Nucleus accumbens (tissue), 56 donors: ENCODE data around the gene PLEK2.
"Not testable (repeated sequence)": the region's sequence is repeated elsewhere in the genome, so short reads cannot be mapped to it uniquely, and the experiment has no call there.

ENCODE experiments used
- DNase-seq, 56 donors: peaks; one replicate each; lab custom pipeline; 2025; lab: John Stamatoyannopoulos, UW

The PLEK2 gene, protein sequence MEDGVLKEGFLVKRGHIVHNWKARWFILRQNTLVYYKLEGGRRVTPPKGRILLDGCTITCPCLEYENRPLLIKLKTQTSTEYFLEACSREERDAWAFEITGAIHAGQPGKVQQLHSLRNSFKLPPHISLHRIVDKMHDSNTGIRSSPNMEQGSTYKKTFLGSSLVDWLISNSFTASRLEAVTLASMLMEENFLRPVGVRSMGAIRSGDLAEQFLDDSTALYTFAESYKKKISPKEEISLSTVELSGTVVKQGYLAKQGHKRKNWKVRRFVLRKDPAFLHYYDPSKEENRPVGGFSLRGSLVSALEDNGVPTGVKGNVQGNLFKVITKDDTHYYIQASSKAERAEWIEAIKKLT

DNA sequence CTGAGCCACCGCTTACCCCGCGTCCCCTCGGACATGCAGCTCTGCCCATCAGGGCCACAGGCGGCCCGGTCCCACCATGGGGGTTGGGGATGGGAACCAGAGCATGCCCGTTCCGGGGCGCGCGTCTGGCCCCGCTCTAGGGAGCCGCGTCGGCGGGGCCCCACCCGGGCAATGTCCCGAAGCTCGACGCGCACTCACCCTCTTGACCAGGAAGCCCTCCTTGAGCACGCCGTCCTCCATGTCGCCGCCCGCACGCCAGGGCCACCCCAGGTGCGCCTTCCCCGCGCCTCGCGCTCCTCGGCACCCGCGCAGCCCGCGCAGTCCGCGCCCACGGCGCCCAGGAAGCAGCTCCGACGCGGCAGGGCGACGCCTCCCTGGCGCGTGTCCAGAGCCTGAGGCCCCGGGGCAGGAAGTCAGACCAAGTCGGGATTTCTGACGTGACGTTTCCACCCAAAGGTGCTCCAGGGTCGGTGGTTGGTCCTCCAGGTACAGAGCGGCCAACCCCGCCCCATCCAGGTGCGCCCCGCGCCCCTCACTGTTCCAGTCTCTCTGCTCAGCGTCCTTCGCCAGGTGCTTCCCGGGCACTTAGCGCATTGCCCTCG lies at the start of gene PLEK2:
Gene PLEK2 (minus strand): TSS at position 346 of the 602 bp plus-strand sequence. CDS start 106 bp downstream, at position 240.
- DNase-seq, result no peak

DNA sequence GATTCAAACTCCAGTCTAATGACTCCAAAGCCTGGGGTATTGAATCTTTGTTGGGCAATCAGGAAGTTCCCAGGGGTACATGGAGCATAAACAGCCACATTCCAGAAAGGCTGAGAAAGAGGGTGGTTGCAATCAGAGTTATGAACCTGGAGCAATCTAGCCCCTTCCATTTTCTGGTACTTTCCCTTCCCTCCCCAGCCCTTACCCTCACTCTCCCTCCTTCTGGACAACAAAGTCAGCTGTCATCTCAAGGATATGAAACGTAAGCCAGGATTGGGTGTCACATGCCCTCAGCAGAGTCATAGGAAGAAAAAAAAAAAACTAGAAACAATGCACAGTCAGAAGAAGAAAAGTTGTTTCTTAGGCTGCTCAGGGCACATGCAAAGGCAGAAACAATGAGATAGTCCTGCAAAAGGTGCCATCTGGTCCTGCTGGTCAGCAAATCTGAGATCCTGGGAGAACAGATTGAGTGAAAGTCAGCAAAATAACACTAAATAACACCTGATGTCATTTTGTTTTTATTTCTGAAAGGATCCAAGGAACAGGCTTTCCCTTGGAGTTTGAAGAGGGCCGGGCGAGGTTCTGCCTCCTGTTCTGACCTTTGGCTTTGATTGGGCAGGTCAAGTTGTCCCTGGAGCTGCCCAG lies 49.5 kb upstream of the PLEK2 start:
- no peak for DNase-seq

DNA sequence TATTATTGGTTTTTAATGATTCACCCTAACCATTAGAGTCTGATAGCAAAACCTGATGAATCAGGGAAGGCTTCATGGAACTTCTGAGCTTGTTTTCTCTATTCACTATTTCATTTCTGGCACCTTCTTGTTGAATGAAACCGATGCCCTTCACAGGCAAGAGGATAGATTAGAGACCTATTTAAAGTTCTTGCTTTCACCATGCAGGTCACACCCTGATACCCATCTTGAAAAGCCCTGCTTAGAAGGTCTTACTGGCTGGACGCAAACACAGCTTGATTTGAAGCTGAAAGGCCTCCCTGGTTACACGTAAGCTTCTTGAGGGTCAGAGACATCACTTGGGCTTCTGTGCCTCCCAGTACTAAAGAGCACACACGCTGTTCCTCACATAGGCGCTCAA lies 47.4 kb upstream of the PLEK2 start:
- no peak for DNase-seq

DNA sequence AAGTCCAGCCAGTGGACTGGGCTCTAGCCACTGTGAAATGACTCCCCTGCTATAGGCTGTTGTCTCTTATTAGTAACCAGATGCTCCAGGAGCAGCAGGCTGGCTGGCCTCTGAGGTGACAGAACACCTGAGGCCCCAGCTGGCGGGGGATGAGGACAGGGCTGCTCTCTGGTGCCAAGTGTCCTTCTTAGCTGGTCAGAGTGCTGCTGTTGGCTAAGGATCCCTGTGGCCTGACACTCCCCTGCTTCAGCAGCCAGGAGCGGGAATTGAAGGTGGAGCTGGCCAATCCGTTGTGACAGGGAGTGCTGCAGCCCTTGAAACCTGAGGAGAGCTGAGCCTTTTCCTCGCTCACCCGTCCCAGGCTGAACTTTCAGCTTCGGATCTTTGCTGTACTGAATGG lies 45.8 kb upstream of the PLEK2 start:
- DNase-seq, result no peak

DNA sequence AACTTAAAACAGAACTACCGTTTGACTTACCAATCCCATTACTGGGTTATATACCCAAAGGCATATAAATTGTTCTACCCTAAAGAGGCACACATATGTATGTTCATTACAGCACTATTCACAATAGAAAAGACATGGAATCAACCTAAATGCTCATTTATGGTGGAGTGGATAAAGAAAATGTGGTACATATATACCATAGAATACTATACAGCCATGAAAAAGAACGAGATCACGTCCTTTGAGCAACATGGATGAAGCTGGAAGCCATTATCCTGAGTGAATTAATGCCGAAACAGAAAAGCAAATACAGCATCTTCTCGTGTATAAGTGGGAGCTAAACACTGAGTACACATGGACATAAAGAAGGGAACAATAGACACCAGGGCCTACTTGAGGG lies 44.8 kb upstream of the PLEK2 start:
- no peak for DNase-seq

DNA sequence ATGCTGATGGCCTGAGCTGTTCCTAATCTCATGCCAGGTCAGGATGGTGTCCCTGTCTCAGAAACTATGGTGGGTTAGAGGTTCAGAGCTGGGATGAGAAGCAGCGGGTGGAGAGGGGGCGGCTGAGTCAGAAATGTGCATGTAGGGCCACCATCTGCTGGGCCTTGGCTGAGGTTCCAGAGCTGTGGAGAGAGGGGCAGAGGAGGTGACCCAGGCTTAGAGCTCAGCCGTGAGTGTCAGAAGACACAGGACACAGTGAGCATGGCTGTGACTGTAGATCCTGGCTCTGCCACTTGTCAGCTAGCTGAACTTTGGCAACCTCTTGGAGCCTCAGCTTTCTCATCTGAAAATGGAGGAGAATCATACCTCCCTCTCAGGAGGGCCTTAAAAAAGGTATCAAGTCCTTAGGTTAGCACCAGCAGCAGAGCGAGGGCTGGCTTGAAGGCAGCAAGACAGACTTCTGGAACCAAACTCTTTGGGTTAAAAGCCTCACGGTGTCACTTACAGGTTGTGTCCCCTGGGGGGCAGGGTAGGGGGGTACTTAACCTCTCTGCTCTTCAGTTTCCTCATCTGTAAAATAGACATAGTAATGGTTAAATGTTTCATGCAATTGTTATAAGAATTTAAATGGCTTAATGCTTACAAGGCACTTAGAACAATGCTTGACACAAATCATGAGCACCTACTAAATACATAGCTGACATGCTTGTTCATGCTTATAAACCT lies 41.8 kb upstream of the PLEK2 start:
- DNase-seq, result no peak

DNA sequence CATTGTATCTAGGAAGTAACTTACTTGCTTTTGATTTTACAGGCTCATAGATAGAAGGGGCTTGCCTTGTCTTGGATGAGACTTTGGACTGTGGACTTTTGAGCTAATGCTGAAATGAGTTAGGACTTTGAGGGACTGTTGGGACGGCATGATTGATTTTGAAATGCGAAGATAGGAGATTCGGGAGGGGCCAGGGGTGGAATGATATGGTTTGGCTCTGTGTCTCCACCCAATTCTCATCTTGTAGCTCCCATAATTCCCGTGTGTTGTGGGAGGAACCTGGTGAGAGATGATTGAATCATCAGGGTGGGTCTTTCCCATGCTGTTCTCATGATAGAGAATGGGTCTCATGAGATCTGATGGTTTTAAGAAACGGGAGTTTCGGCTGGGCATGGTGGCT lies 39.7 kb upstream of the PLEK2 start:
- not testable (repeated sequence) for DNase-seq

DNA sequence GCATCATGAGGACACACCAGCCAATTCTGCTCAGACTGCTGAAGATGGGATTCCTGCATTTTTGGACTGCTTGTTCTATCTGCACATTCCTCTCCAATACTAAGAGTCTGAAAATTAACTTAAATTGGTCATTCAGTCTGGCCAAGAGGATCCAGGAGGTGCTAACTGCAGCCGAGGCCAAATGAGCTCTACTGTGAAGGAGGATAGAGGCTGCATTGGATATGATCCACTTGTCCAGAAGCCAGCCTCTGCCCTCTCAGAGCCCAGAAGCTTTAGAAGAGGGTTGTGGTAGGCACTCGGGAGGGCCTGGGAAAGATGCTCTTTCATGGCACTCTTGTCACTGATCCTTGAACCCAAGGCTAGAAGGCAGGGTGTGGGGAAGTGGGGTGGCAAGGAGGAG lies 37.1 kb upstream of the PLEK2 start:
- peak in 3 of 56 donors; percentile 11 to 19 (median 16) for DNase-seq

DNA sequence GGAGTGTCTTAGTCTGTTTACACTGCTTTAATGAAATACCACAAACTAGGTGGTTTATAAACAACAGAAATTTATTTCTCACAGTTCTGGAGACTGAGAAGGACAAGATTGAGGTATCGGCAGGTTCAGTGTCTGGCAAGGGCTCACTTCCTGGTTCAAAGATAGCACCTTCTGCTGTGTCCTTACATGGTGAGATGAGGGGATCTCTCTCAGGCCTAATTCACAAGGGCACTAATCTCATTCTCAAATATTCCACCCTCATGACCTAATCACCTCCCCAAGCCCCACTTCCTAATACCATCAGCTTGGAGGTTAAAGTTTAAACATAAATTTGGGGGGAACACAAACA lies 35.0 kb upstream of the PLEK2 start:
- DNase-seq, result no peak

DNA sequence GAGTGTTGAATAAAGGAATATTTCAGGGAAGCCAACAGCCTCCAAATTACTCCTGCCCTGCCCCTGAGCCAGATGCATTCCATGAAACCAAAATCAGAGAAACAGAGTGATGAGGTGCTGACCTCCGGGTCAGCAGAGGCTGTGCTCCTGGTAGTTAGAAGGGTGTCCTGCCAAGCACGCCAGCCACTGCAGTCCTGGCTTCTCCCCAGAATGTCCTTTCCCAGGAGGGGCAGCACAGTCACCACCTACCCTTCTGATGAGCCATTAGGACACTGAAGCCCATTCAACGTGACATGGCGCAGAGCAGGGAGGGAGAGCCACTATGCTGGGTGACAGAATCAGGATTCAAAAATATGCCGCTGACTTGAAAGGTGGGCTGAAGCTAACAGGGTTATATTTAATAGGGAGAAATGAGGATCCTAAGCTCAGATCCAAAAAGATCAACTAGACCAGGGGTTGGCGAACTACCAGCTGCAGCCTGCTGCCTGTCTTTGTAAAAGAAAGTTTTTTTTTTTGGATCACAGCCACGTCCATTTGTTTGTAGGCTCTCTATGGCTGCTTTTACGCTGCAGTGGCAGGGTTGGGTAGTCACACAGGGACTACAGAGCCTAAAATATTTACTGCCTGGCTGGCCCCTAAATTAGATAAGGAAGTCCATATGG lies 34.5 kb upstream of the PLEK2 start:
- peak in 11 of 56 donors; percentile 7 to 46 (median 13) for DNase-seq

DNA sequence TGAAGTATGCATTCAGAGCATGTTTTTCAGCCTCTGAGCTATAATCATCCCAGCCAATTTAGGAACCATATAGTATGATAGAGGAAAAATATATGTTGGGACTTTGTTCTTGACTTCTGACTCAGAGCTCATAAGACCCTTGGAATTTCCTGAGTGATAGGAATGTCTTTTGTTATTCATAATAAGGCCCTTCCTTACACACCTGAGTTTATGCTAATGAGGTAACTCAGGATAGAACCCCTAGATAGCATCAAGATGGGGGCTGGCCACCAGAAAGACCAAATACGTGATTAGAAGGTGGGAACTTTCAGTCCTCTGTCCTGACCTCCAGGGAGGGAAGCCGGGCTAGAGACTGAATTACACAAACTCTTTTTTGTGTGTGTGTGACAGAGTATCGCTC lies 32.4 kb upstream of the PLEK2 start:
- no peak for DNase-seq

DNA sequence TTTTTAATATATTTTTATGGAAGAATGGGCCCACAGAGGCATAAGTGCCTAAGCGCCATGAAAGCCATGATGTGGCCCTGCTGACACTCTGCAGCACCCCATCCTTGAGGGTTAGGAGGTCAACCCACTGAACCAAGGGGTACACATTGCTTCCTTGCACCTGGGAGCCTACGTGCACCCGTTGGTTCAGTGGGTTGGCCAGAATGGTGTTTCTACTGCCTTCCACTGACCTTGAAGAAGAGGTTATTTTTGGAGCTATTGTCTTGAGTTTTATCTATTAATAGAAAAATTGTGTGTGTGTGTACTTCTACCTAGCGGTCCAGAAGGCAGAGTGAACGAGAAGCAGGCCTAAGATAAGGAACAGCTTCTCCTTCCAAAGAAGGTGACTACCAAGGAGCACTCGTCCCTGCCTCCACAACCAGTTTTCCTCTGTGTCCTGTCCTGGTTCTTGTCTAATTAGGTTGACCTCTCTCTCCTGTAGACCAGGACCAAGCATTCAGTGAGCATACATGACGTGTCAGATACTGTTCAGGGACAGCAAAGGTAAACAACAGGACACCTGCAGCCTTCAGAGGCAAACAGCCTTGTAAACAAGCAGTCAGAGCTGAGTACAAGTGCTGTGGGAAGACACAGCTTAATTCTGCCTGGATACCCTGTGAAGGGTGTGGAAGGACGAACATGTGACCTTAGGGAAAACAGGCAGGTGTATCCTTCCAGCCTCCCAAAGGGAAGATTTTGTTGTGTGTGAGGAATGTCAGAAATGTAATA lies 30.4 kb upstream of the PLEK2 start:
- no peak for DNase-seq

DNA sequence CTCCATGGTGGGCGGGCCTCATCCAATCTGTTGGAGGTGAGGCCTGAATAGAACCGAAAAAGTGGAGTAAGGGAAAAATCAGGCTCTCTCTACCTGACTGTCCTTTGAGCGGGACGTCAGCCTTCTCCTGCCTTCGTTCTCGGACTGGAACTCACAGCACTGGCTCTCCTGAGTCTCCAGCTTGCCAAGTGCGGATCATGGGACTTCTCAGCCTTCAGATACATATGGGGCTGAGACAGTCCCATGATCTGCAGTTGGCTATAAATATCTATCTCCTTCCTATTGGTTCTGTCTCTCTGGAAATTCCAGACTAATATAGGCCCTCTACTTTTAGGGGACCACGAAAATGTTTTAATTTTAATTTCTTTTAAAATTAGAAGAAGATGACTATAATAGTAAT lies 29.7 kb upstream of the PLEK2 start:
- DNase-seq, result no peak

DNA sequence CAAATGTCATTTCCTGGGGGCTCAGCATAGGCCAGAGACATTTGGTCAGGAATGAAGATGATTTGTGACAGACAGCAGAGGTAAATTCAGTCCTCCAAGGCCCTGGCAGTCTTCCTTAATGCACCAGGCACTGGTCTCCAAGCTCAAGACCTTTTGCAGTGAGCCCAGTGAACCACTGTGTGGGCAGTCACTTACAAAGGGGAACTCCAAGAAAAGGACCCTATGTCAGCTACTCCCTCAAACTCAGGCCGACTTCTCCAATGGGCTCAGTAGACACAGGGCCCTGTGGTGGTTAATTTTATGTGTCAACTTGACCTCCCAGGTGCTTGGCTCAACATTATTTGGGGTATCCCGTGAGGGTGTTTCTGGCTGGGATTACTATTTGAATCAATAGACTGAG lies 29.3 kb upstream of the PLEK2 start:
- DNase-seq, result no peak

DNA sequence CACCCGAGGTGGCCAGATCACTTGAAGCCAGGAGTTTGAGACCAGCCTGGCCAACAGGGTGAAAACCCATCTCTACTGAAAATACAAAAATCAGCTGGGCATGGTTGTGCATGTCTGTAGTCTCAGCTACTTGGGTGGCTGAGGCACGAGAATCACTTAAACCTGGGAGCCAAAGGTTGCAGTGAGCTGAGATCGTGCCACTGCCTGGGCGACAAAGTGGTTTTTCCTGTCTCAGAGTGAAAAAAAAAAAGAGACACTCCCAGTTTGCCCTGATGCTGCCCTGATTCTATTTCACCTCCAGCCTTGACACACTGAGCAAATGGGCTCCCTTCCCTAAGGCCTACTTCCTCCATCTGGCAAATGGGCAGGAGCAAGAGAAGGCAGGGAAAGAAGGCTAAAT lies 28.5 kb upstream of the PLEK2 start:
- DNase-seq, result no peak

DNA sequence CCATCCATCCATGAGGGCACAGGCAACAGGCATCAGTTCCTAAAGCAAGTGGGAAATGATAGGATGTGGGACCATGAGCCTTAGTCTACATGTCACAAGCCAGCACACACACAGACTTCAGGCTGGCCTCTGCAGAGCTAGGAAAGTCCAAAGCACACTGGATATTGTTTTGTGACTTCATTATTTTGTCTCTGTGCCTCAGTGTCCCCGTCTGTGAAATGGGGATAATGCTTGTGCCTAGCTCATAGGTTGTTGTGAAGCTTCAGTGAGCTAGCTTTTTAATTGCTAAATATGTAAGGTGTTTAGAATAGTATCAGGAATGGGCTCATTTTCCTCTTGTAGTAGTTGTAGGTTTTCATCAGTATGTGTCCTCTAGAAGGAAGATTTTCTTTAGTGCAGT lies 27.0 kb upstream of the PLEK2 start:
- no peak for DNase-seq

DNA sequence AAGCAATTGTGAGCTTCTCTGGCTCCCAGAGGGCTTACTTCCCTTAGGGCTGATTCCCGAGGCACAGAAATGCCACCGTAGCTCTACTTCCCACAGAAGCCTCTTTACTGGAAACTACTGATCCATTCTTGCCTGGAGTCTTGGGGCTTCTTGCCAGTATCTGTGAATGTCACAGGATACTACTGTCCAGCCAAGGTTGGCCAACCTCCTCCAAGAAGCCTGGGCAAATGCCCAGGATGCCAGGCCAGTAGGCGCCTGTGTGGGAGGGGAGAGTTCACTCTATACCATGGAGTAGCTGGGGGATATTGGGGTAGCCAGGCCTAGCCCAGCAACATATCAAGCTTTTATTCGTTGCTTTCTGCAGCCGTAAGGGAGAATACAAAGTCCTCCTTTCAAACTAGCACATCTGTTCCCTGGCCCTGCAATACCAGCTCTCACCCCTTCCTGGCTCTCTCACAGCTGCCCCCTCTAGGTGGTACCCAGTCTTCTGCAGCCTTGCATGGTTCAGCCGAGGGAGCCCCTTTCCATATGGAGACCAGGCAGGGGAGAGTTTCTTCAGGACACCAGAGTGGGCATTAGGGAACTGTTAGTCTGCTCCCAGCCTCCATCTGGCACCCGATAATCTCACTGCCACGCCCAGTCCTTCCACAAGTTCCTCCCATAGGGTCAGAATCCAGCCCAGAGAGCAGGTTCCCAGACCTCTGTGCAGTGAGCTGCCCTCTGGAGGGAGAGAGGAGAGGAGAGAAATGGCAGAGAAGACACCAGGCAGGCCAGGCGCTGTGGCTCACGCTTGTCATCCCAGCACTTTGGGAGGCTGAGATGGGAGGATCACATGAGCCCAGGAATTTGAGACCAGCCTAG lies 24.3 kb upstream of the PLEK2 start:
- DNase-seq, result peak in 29 of 56 donors; percentile 4 to 62 (median 21)

DNA sequence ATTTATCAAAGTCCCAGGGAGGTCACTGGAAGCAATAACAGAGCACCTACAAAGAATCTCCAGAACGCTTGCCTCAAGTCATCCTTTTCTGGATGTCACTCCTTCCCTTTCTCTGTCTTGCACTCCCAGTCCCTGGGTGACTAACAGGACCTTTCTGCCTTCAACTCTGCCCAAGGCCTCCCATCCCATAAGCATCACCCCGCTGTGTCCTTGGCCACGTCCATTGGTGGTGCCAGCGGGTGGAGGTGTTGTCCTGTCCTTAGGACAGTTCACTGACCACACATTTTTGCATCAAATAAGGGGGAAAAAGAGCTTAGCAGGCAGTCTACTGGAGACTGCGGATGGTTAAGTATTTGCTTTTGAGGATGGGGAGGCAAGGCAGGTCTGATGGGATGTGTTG lies 23.6 kb upstream of the PLEK2 start:
- DNase-seq, result no peak

DNA sequence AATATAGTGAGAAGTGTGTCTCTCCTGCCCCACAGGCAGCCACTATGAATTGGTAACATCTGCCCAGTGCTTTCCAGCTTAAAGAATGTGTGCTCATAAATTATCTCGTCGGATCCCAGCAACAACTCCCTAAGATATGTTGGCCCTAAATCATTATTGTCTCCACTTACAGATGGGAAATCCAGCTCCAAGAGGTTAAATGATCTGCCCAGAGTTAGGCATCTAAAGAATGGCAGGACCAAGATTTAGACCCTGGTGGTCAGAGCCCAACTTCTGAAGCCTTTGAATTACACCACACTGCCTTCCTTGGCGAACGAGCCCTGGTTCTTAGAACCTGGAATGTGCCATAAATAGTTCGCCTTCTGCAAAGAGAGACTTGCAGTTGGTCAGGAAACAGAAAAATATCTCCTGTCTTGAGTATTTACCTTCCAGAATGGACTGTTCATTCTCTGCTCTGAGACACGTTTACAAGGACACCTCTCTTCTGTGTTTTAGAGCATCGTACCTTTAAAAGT lies 20.1 kb upstream of the PLEK2 start:
- DNase-seq, result no peak
